HepG2 (cell line): ENCODE measurements around the gene BIRC5. TPM values are rescaled to one million over a fixed set of nuclear protein-coding genes. Genes with fewer than 3 reads are reported as not detected.
A peak's percentile ranks its signal among the peaks of the same experiment; 100 is the strongest.

Experiments used
- ATF3 ChIP-seq: sonication (generic); formaldehyde crosslinking; IDR thresholded peaks from 2 replicates; pipeline ENCODE4 v1.4.0; 2020; ENCODE audit warnings: missing genetic modification reagents
- CHD4 ChIP-seq: fragments of 200-600 bp; sonication (generic); IDR thresholded peaks from 2 replicates; pipeline ENCODE4 v1.7.0; 2017; ENCODE audit warnings: mild to moderate bottlenecking, low read length, borderline replicate concordance
- FOXA3 ChIP-seq: IDR thresholded peaks from 2 replicates; pipeline ENCODE4 v1.6.1; 2016; ENCODE audit warnings: missing genetic modification reagents, missing compliant biosample characterization
- FOXM1 ChIP-seq: sonication (generic); formaldehyde crosslinking; IDR thresholded peaks from 2 replicates; pipeline ENCODE4 v1.5.0; 2020; ENCODE audit warnings: missing genetic modification reagents
- GLI4 ChIP-seq: sonication (generic); formaldehyde crosslinking; IDR thresholded peaks from 2 replicates; pipeline ENCODE4 v1.5.1; 2020; ENCODE audit warnings: missing genetic modification reagents, mild to moderate bottlenecking, moderate library complexity, borderline replicate concordance
- HNRNPL ChIP-seq: fragments of 200-400 bp; formaldehyde crosslinking; IDR thresholded peaks from 2 replicates; pipeline ENCODE4 v1.6.1; 2017; ENCODE audit warnings: mild to moderate bottlenecking, low read depth, low read length
- HOXD1 ChIP-seq: sonication (generic); formaldehyde crosslinking; IDR thresholded peaks from 2 replicates; pipeline ENCODE4 v1.5.0; 2020; ENCODE audit warnings: missing genetic modification reagents
- NFYC ChIP-seq: IDR thresholded peaks from 2 replicates; pipeline ENCODE4 v1.6.1; 2016; ENCODE audit warnings: missing genetic modification reagents, missing compliant biosample characterization
- NR2F1 ChIP-seq, 2 experiments: fragments of 450-650 bp in 1 of 2; formaldehyde crosslinking in 1 of 2; IDR thresholded peaks; 2 replicates each; pipeline versions ENCODE4 v1.5.0 to v1.6.1; 2016 to 2020; ENCODE audit warnings: mild to moderate bottlenecking in 1 of 2, missing compliant biosample characterization in 1 of 2, missing genetic modification reagents in 1 of 2, moderate library complexity in 1 of 2
- SALL2 ChIP-seq: sonication (generic); formaldehyde crosslinking; IDR thresholded peaks from 2 replicates; pipeline ENCODE4 v1.8.1; 2023; ENCODE audit warnings: mild to moderate bottlenecking, missing genetic modification reagents, inconsistent platforms
- SAP130 ChIP-seq: IDR thresholded peaks from 2 replicates; pipeline ENCODE4 v1.6.1; 2016; ENCODE audit warnings: low read depth
- SRY ChIP-seq: sonication (generic); formaldehyde crosslinking; IDR thresholded peaks from 2 replicates; pipeline ENCODE4 v1.8.0; 2022; ENCODE audit warnings: mild to moderate bottlenecking, missing genetic modification reagents
- TBX3 ChIP-seq: fragments of 450-650 bp; IDR thresholded peaks from 2 replicates; pipeline ENCODE4 v1.6.1; 2017; ENCODE audit warnings: antibody characterized with exemption, mild to moderate bottlenecking, inconsistent platforms, borderline replicate concordance
- TCF7L2 ChIP-seq: IDR thresholded peaks from 2 replicates; pipeline ENCODE4 v1.6.1; 2011; ENCODE audit warnings: mild to moderate bottlenecking, low read depth, low read length, moderate library complexity
- ZFP62 ChIP-seq: sonication (generic); formaldehyde crosslinking; IDR thresholded peaks from 2 replicates; pipeline ENCODE4 v1.4.0; 2020; ENCODE audit warnings: missing genetic modification reagents
- ZIK1 ChIP-seq: sonication (generic); formaldehyde crosslinking; IDR thresholded peaks from 2 replicates; pipeline ENCODE4 v1.5.0; 2020; ENCODE audit warnings: mild to moderate bottlenecking, low read depth, missing genetic modification reagents, borderline replicate concordance
- ZKSCAN8 ChIP-seq: IDR thresholded peaks from 2 replicates; pipeline ENCODE4 v1.6.1; 2016; ENCODE audit warnings: borderline replicate concordance, missing genetic modification reagents, missing compliant biosample characterization
- ZNF282 ChIP-seq: fragments of 450-650 bp; IDR thresholded peaks from 2 replicates; pipeline ENCODE4 v1.6.1; 2018; ENCODE audit not compliant: partially characterized antibody
- ZNF3 ChIP-seq: IDR thresholded peaks from 2 replicates; pipeline ENCODE4 v1.7.0; 2017; ENCODE audit warnings: inconsistent platforms
- ZNF414 ChIP-seq: sonication (generic); formaldehyde crosslinking; IDR thresholded peaks from 2 replicates; pipeline ENCODE4 v1.5.0; 2020; ENCODE audit warnings: missing genetic modification reagents
- ZNF704 ChIP-seq: sonication (generic); formaldehyde crosslinking; IDR thresholded peaks from 2 replicates; pipeline ENCODE4 v1.8.1; 2023; ENCODE audit warnings: mild to moderate bottlenecking, inconsistent platforms, moderate library complexity, missing genetic modification reagents, borderline replicate concordance
- ZNF747 ChIP-seq: sonication (generic); formaldehyde crosslinking; IDR thresholded peaks from 2 replicates; pipeline ENCODE4 v1.8.1; 2023; ENCODE audit warnings: missing genetic modification reagents, mild to moderate bottlenecking, borderline replicate concordance
- ZNF839 ChIP-seq: sonication (generic); formaldehyde crosslinking; IDR thresholded peaks from 2 replicates; pipeline ENCODE4 v1.4.0; 2020; ENCODE audit warnings: missing genetic modification reagents, mild to moderate bottlenecking, borderline replicate concordance
- ZNF850 ChIP-seq: sonication (generic); formaldehyde crosslinking; conservative IDR thresholded peaks from 2 replicates; pipeline ENCODE4 v1.9.0; 2021; ENCODE audit warnings: mild to moderate bottlenecking, missing genetic modification reagents
- polyA plus RNA-seq, 8 experiments: library from polyadenylated mRNA; depleted of rRNA in 3 of 8; stranded (reverse) in 7 of 8; unstranded in 1 of 8; fragments of >200 nt; fragmentation: Illumina TruSeq in 4 of 8; extraction: Trizol in 4 of 8; gene quantifications; 2 replicates each; pipeline versions ENCODE4 v1.2.1 to v1.2.3, GENCODE V29; 2011 to 2016; ENCODE audit warnings: low read depth in 4 of 8, missing spikeins in 1 of 8, mixed read lengths in 1 of 8; ENCODE audit not compliant: insufficient read depth in 1 of 8
- total RNA-seq, 5 experiments: library from RNA; depleted of rRNA; stranded (reverse); fragments of >200 nt; fragmentation: Illumina TruSeq; extraction: Trizol; gene quantifications; 2 replicates each; pipeline ENCODE4 v1.2.3, GENCODE V29; 2016; ENCODE audit warnings: low read depth in 1 of 5
- TF ChIP-seq, protein P1 (sequence below): sonication (generic); formaldehyde crosslinking; IDR thresholded peaks from 2 replicates; pipeline ENCODE4 v1.4.0; 2020; ENCODE audit warnings: missing genetic modification reagents, borderline replicate concordance

BIRC5 gene
- total and polyA plus RNA-seq, 2 of the 13 experiments (the other 11 are each of a cell fraction or from before 2014, with no cell fraction given): 30.3 to 135 TPM

DNA sequence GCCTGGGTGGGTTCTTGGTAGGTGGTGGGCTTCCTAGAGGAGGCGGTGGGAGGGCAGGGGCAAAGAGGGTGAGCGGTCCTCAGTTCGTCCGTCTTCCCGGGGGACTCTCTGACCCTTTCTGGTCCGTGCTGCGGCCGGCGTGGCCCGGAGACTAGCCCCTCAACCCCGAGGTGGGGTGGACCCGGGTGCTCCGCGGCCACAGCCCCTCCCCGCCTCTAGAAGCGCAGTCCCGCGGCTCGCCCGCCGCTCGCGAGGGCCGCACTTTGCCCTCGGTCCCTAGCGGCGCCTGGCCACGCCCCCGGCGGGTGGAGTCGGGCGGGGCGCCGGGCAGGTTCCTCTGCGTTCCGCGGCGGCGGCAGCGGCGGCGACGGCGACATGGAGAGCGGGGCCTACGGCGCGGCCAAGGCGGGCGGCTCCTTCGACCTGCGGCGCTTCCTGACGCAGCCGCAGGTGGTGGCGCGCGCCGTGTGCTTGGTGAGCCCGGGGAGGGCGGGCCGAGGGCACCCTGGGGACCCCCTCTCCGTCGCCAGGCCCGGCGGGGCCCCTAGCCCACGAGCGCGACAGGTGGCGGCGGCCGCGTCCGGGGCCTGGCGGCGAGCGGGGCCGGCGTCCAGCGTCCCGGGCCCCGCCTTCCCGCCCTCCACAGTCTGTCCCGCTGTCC, 45.7 kb upstream of the BIRC5 start, which contains the start of gene SYNGR2 (continued):
- TF ChIP-seq ZNF850 (CRISPR knock-in tag) (no peak), TBX3 (no peak), FOXM1 (CRISPR knock-in tag) (peak; percentile 24; the same call in 1 of the 2 replicates), ATF3 (CRISPR knock-in tag) (peak; percentile 30; the same call in 1 of the 2 replicates), NR2F1 (CRISPR knock-in tag; IDR thresholded peaks at IDR 0.05) (no peak), TCF7L2 (no peak), ZNF3 (CRISPR knock-in tag) (no peak), HOXD1 (CRISPR knock-in tag) (no peak), SRY (CRISPR knock-in tag) (peak; percentile 84; the same call in 1 of the 2 replicates), ZKSCAN8 (no peak), ZIK1 (CRISPR knock-in tag) (peak; percentile 83; the same call in 1 of the 2 replicates), GLI4 (CRISPR knock-in tag) (no peak), SAP130 (CRISPR knock-in tag) (peak; percentile 87), ZNF704 (no peak), ZNF839 (CRISPR knock-in tag) (no peak), ZNF282 (no peak), ZNF414 (CRISPR knock-in tag) (no peak; the same call in 1 of the 2 replicates), NFYC (no peak), CHD4 (no peak), ZFP62 (CRISPR knock-in tag) (no peak), HNRNPL (no peak), ZNF747 (CRISPR knock-in tag) (no peak), FOXA3 (CRISPR knock-in tag) (no peak; the same call in 1 of the 2 replicates), SALL2 (CRISPR knock-in tag) (peak; percentile 80)
- TF ChIP-seq, protein P1, sequence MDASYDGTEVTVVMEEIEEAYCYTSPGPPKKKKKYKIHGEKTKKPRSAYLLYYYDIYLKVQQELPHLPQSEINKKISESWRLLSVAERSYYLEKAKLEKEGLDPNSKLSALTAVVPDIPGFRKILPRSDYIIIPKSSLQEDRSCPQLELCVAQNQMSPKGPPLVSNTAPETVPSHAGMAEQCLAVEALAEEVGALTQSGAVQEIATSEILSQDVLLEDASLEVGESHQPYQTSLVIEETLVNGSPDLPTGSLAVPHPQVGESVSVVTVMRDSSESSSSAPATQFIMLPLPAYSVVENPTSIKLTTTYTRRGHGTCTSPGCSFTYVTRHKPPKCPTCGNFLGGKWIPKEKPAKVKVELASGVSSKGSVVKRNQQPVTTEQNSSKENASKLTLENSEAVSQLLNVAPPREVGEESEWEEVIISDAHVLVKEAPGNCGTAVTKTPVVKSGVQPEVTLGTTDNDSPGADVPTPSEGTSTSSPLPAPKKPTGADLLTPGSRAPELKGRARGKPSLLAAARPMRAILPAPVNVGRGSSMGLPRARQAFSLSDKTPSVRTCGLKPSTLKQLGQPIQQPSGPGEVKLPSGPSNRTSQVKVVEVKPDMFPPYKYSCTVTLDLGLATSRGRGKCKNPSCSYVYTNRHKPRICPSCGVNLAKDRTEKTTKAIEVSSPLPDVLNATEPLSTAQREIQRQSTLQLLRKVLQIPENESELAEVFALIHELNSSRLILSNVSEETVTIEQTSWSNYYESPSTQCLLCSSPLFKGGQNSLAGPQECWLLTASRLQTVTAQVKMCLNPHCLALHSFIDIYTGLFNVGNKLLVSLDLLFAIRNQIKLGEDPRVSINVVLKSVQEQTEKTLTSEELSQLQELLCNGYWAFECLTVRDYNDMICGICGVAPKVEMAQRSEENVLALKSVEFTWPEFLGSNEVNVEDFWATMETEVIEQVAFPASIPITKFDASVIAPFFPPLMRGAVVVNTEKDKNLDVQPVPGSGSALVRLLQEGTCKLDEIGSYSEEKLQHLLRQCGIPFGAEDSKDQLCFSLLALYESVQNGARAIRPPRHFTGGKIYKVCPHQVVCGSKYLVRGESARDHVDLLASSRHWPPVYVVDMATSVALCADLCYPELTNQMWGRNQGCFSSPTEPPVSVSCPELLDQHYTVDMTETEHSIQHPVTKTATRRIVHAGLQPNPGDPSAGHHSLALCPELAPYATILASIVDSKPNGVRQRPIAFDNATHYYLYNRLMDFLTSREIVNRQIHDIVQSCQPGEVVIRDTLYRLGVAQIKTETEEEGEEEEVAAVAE (CRISPR knock-in tag): peak; percentile 62; the same call in 1 of the 2 replicates
